ENCODE data around the gene HES1.

- TF ChIP-seq EZH2 (IDR thresholded peaks at IDR 0.05; ENCODE audit: low read depth, unreplicated experiment) = no peak
- no peak for TF ChIP-seq CTCF (conservative IDR thresholded peaks at IDR 0.05; ENCODE audit: low read depth in 2 of 2)
- no peak for TF ChIP-seq POLR2AphosphoS5 (IDR thresholded peaks at IDR 0.05; ENCODE audit: low read depth)
- TF ChIP-seq CREB1 (CRISPR knock-in tag; IDR thresholded peaks at IDR 0.05; ENCODE audit: low read depth) = no peak
- TF ChIP-seq EZH2phosphoT487 (IDR thresholded peaks at IDR 0.05; ENCODE audit: unreplicated experiment) = no peak
- no peak for TF ChIP-seq REST (IDR thresholded peaks at IDR 0.05; ENCODE audit: unreplicated experiment)
- TF ChIP-seq STAT1 (IDR thresholded peaks at IDR 0.05; ENCODE audit: unreplicated experiment) = no peak
- no peak for TF ChIP-seq NANOG (IDR thresholded peaks at IDR 0.05; ENCODE audit: borderline replicate concordance)
- no peak for TF ChIP-seq JUNB (IDR thresholded peaks at IDR 0.05; ENCODE audit: unreplicated experiment)
- TF ChIP-seq ZNF331 (CRISPR knock-in tag; IDR thresholded peaks at IDR 0.05; ENCODE audit: low read depth) = no peak
- TF ChIP-seq ZNF114 (CRISPR knock-in tag; IDR thresholded peaks at IDR 0.05) = no peak
Measured at GRCh38 chr3:194100856-194101390, 35.0 kb upstream of the HES1 start.
